Right kidney (tissue), 1 donor: Measurements from ENCODE around the gene S100A12.

Experiments
- DNase-seq: peaks from one replicate; pipeline ENCODE4 v3.0.0-alpha.2; 2016

The S100A12 gene

DNA sequence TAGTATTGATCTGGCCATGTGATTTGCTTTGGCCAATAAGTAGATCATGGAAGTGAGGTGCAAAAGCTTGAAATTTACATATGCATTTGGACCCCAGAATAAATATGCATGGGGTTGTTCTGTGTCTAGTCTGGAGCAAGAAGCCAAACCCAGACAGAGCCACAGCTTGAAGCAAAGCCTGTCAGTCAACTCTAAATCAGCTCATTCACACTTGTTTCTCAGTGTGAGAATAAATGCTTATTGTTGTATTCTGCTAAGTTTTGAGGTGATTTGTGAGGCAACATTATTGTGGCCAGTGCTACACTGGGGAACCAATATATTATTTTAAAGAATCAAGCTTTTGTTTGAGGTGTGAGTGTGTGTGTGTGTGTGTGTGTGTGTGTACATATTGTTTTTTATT, 50.5 kb downstream of the S100A12 start:
- no peak for DNase-seq
